Measurements from ENCODE around the gene SRSF12.
"Not testable (repeated sequence)": the region's sequence is repeated elsewhere in the genome, so short reads cannot be mapped to it uniquely, and the experiment has no call there.

Gene SRSF12

GRCh38 chr6:89073840-89074239 lies 44.0 kb downstream of the SRSF12 start:
- no peak for FAIRE-seq
- DNase-seq (ENCODE audit: insufficient read length, low spot score), result no peak

- no peak for FAIRE-seq
- DNase-seq (ENCODE audit: insufficient read length, low spot score), result no peak
Measured at GRCh38 chr6:89073014-89073620, 44.8 kb downstream of the SRSF12 start.

GRCh38 chr6:89071036-89071435 lies 46.8 kb downstream of the SRSF12 start:
- no peak for DNase-seq (ENCODE audit: insufficient read length, low spot score)
- no peak for FAIRE-seq

- DNase-seq (ENCODE audit: insufficient read length, low spot score), result no peak
Measured at GRCh38 chr6:89069536-89070163, 48.2 kb downstream of the SRSF12 start.

GRCh38 chr6:89068695-89069094 lies 49.2 kb downstream of the SRSF12 start:
- FAIRE-seq, result no peak

More at GRCh38 chr6:89069536-89070163, 48.2 kb downstream of the SRSF12 start:
- FAIRE-seq, result no peak

GRCh38 chr6:89067796-89068195 lies 50.1 kb downstream of the SRSF12 start:
- no peak for FAIRE-seq
- no peak for DNase-seq (ENCODE audit: insufficient read length, low spot score)

More at GRCh38 chr6:89068695-89069094, 49.2 kb downstream of the SRSF12 start:
- no peak for DNase-seq (ENCODE audit: insufficient read length, low spot score)

- FAIRE-seq (no peak), DNase-seq (ENCODE audit: insufficient read length, low spot score) (no peak)
Measured at GRCh38 chr6:89066940-89067646, 50.8 kb downstream of the SRSF12 start.

GRCh38 chr6:89066121-89066520 lies 51.8 kb downstream of the SRSF12 start:
- not testable (repeated sequence) for DNase-seq (ENCODE audit: insufficient read length, low spot score); FAIRE-seq

- FAIRE-seq; DNase-seq (ENCODE audit: insufficient read length, low spot score): not testable (repeated sequence)
Measured at GRCh38 chr6:89064931-89065330, 52.9 kb downstream of the SRSF12 start.

GRCh38 chr6:89063881-89064280 lies 54.0 kb downstream of the SRSF12 start:
- DNase-seq (ENCODE audit: insufficient read length, low spot score), result no peak
- no peak for FAIRE-seq

GRCh38 chr6:89059227-89059626 lies 58.6 kb downstream of the SRSF12 start:
- DNase-seq (ENCODE audit: insufficient read length, low spot score) (no peak), FAIRE-seq (no peak)

GRCh38 chr6:89058627-89059026 lies 59.2 kb downstream of the SRSF12 start:
- DNase-seq (ENCODE audit: insufficient read length, low spot score) (no peak), FAIRE-seq (no peak)

GRCh38 chr6:89057759-89058158 lies 60.1 kb downstream of the SRSF12 start:
- FAIRE-seq, result no peak

GRCh38 chr6:89054208-89054607 lies 63.7 kb downstream of the SRSF12 start:
- DNase-seq (ENCODE audit: insufficient read length, low spot score) (no peak), FAIRE-seq (no peak)

More at GRCh38 chr6:89057759-89058158, 60.1 kb downstream of the SRSF12 start:
- no peak for DNase-seq (ENCODE audit: insufficient read length, low spot score)

- no peak for FAIRE-seq
- no peak for DNase-seq (ENCODE audit: insufficient read length, low spot score)
Measured at GRCh38 chr6:89051676-89052075, 66.2 kb downstream of the SRSF12 start.

- DNase-seq (ENCODE audit: insufficient read length, low spot score), result no peak
- FAIRE-seq, result no peak
Measured at GRCh38 chr6:89050697-89051096, 67.2 kb downstream of the SRSF12 start.

- no peak for DNase-seq (ENCODE audit: insufficient read length, low spot score)
- no peak for FAIRE-seq
Measured at GRCh38 chr6:89050155-89050554, 67.7 kb downstream of the SRSF12 start.

GRCh38 chr6:89048985-89049384 lies 68.9 kb downstream of the SRSF12 start:
- DNase-seq (ENCODE audit: insufficient read length, low spot score), result no peak
- no peak for FAIRE-seq

GRCh38 chr6:89048288-89048923 lies 69.5 kb downstream of the SRSF12 start:
- FAIRE-seq, result no peak
- no peak for DNase-seq (ENCODE audit: insufficient read length, low spot score)

- FAIRE-seq, result no peak
- DNase-seq (ENCODE audit: insufficient read length, low spot score), result no peak
Measured at GRCh38 chr6:89047473-89047872, 70.4 kb downstream of the SRSF12 start.

Measured in HTR-8/SVneo (cell line).